Measurements from ENCODE around the gene SLC6A12. TPM values are rescaled to one million over a fixed set of nuclear protein-coding genes. Genes with fewer than 3 reads are reported as not detected.
A peak's percentile ranks its signal among the peaks of the same experiment; 100 is the strongest.
"Not testable (repeated sequence)": the region's sequence is repeated elsewhere in the genome, so short reads cannot be mapped to it uniquely, and the experiment has no call there.

The SLC6A12 gene
- total RNA-seq, 2 experiments from 2014 or later: not detected

- DNase-seq (no peak), ATAC-seq (no peak)
- Mint-ChIP-seq H3K36me3 (ENCODE audit: low read depth) (no peaks in the 10 kb centered on the region), H3K4me1 (ENCODE audit: low read depth) (peaks cover 5% of the 10 kb centered on the region), H3K27me3 (ENCODE audit: low read depth) (peaks cover 3% of the 10 kb centered on the region), H3K27ac (no peak overlapping the region), H3K9me3 (ENCODE audit: insufficient read depth) (no peaks in the 10 kb centered on the region), H3K4me3 (no peak overlapping the region)
- ChIA-PET CTCF (interaction anchor here (1.0 to 1.7 kb wide), 2 partner anchors 20 to 42 kb away, joined by 3 to 10 read pairs; no protein-coding TSS in a partner anchor), POLR2A (no interaction called here)
Measured at GRCh38 chr12:220946-221550, 7.1 kb upstream of the SLC6A12 start.

GRCh38 chr12:220491-220890 lies 6.5 kb upstream of the SLC6A12 start:
- ChIA-PET CTCF (interaction anchor here (0.9 to 1.7 kb wide), 18 partner anchors 9 to 222 kb away, joined by 3 to 10 read pairs (median 3); no protein-coding TSS in a partner anchor), POLR2A (interaction anchor here (1.2 kb wide), 1 partner anchor 17 kb away, joined by 4 read pairs; no protein-coding TSS in a partner anchor)
- Mint-ChIP-seq H3K4me3 (no peak overlapping the region), H3K27me3 (ENCODE audit: low read depth) (peaks cover 3% of the 10 kb centered on the region), H3K36me3 (ENCODE audit: low read depth) (no peaks in the 10 kb centered on the region), H3K27ac (no peak overlapping the region), H3K9me3 (ENCODE audit: insufficient read depth) (no peaks in the 10 kb centered on the region), H3K4me1 (ENCODE audit: low read depth) (peaks cover 5% of the 10 kb centered on the region)
- DNase-seq: no peak
- ATAC-seq: no peak

- H3K4me1 Mint-ChIP-seq (ENCODE audit: low read depth): peaks cover 5% of the 10 kb centered on the region
- CTCF ChIA-PET: interaction anchor here (0.7 to 1.7 kb wide), 22 partner anchors 9 to 223 kb away, joined by 3 to 10 read pairs (median 3); no protein-coding TSS in a partner anchor
- POLR2A ChIA-PET: interaction anchor here (1.2 kb wide), 1 partner anchor 18 kb away, joined by 4 read pairs; no protein-coding TSS in a partner anchor
- ATAC-seq (peak; percentile 96), DNase-seq (peak; percentile 89)
- H3K4me3 Mint-ChIP-seq: no peak overlapping the region
- peaks cover 3% of the 10 kb centered on the region for H3K27me3 Mint-ChIP-seq (ENCODE audit: low read depth)
- no peaks in the 10 kb centered on the region for H3K36me3 Mint-ChIP-seq (ENCODE audit: low read depth)
- H3K9me3 Mint-ChIP-seq (ENCODE audit: insufficient read depth): no peaks in the 10 kb centered on the region
- H3K27ac Mint-ChIP-seq: no peak overlapping the region
Measured at GRCh38 chr12:219891-220352, 6.0 kb upstream of the SLC6A12 start.

GRCh38 chr12:218728-219590 lies 5.0 kb upstream of the SLC6A12 start:
- Mint-ChIP-seq H3K27me3 (ENCODE audit: low read depth) (peaks cover 5% of the 10 kb centered on the region), H3K9me3 (ENCODE audit: insufficient read depth) (no peaks in the 10 kb centered on the region), H3K36me3 (ENCODE audit: low read depth) (no peaks in the 10 kb centered on the region), H3K4me1 (ENCODE audit: low read depth) (peaks cover 5% of the 10 kb centered on the region), H3K4me3 (no peak overlapping the region), H3K27ac (no peak overlapping the region)
- no peak for ATAC-seq
- ChIA-PET CTCF (interaction anchor here (0.7 to 1.7 kb wide), 18 partner anchors 8 to 224 kb away, joined by 3 to 10 read pairs (median 3); no protein-coding TSS in a partner anchor), POLR2A (interaction anchor here (1.2 kb wide), 1 partner anchor 19 kb away, joined by 4 read pairs; no protein-coding TSS in a partner anchor)
- DNase-seq: no peak

- ChIA-PET POLR2A (no interaction called here), CTCF (no interaction called here)
- H3K9me3 Mint-ChIP-seq (ENCODE audit: insufficient read depth): no peaks in the 10 kb centered on the region
- H3K27me3 Mint-ChIP-seq (ENCODE audit: low read depth): peaks cover 7% of the 10 kb centered on the region
- no peak overlapping the region for H3K27ac Mint-ChIP-seq
- no peak overlapping the region for H3K4me3 Mint-ChIP-seq
- no peaks in the 10 kb centered on the region for H3K36me3 Mint-ChIP-seq (ENCODE audit: low read depth)
- ATAC-seq: no peak
- DNase-seq: no peak
- H3K4me1 Mint-ChIP-seq (ENCODE audit: low read depth): peaks cover 5% of the 10 kb centered on the region
Measured at GRCh38 chr12:218221-218620, 4.3 kb upstream of the SLC6A12 start.

- H3K27ac Mint-ChIP-seq; CTCF ChIA-PET; H3K9me3 Mint-ChIP-seq (ENCODE audit: insufficient read depth); H3K4me1 Mint-ChIP-seq (ENCODE audit: low read depth); H3K4me3 Mint-ChIP-seq; DNase-seq; H3K36me3 Mint-ChIP-seq (ENCODE audit: low read depth); POLR2A ChIA-PET; ATAC-seq: not testable (repeated sequence)
- peaks cover 12% of the 10 kb centered on the region for H3K27me3 Mint-ChIP-seq (ENCODE audit: low read depth)
Measured at GRCh38 chr12:217029-217428, 3.1 kb upstream of the SLC6A12 start.

- H3K27me3 Mint-ChIP-seq (ENCODE audit: low read depth): peaks cover 12% of the 10 kb centered on the region
- no peaks in the 10 kb centered on the region for H3K9me3 Mint-ChIP-seq (ENCODE audit: insufficient read depth)
- DNase-seq (no peak), ATAC-seq (no peak)
- ChIA-PET POLR2A (no interaction called here), CTCF (interaction anchor here (1.6 kb wide), 1 partner anchor 26 kb away, joined by 6 read pairs; no protein-coding TSS in a partner anchor)
- H3K4me3 Mint-ChIP-seq: no peak overlapping the region
- H3K27ac Mint-ChIP-seq: no peak overlapping the region
- no peaks in the 10 kb centered on the region for H3K36me3 Mint-ChIP-seq (ENCODE audit: low read depth)
- H3K4me1 Mint-ChIP-seq (ENCODE audit: low read depth): peaks cover 5% of the 10 kb centered on the region
Measured at GRCh38 chr12:215116-215515, 1.2 kb upstream of the SLC6A12 start.

GRCh38 chr12:213527-213932 lies 427 bp downstream of the SLC6A12 start:
- no peak overlapping the region for H3K4me3 Mint-ChIP-seq
- H3K9me3 Mint-ChIP-seq (ENCODE audit: insufficient read depth): no peaks in the 10 kb centered on the region
- H3K27me3 Mint-ChIP-seq (ENCODE audit: low read depth): peaks cover 12% of the 10 kb centered on the region

GRCh38 chr12:212715-213526 lies 1.0 kb downstream of the SLC6A12 start:
- POLR2A ChIA-PET: no interaction called here
- Mint-ChIP-seq H3K27ac (no peak overlapping the region), H3K4me3 (no peak overlapping the region), H3K36me3 (ENCODE audit: low read depth) (no peaks in the 10 kb centered on the region), H3K27me3 (ENCODE audit: low read depth) (peaks cover 12% of the 10 kb centered on the region), H3K9me3 (ENCODE audit: insufficient read depth) (no peaks in the 10 kb centered on the region), H3K4me1 (ENCODE audit: low read depth) (no peaks in the 10 kb centered on the region)
- CTCF ChIA-PET: interaction anchor here (1.0 kb wide), 1 partner anchor 9 kb away, joined by 3 read pairs; no protein-coding TSS in a partner anchor
- DNase-seq (no peak), ATAC-seq (no peak)

More at GRCh38 chr12:213527-213932, 427 bp downstream of the SLC6A12 start:
- Mint-ChIP-seq H3K36me3 (ENCODE audit: low read depth) (no peaks in the 10 kb centered on the region), H3K27ac (no peak overlapping the region), H3K4me1 (ENCODE audit: low read depth) (no peaks in the 10 kb centered on the region)
- ChIA-PET CTCF (interaction anchor here (1.0 kb wide), 1 partner anchor 8 kb away, joined by 3 read pairs; no protein-coding TSS in a partner anchor), POLR2A (no interaction called here)
- DNase-seq (no peak), ATAC-seq (no peak)

- Mint-ChIP-seq H3K9me3 (ENCODE audit: insufficient read depth) (no peaks in the 10 kb centered on the region), H3K27ac (no peak overlapping the region), H3K36me3 (ENCODE audit: low read depth) (no peaks in the 10 kb centered on the region), H3K4me3 (no peak overlapping the region), H3K4me1 (ENCODE audit: low read depth) (no peaks in the 10 kb centered on the region), H3K27me3 (ENCODE audit: low read depth) (peaks cover 12% of the 10 kb centered on the region)
- ATAC-seq (no peak), DNase-seq (no peak)
- CTCF ChIA-PET: interaction anchor here (1.0 to 2.4 kb wide), 2 partner anchors 8 to 10 kb away, joined by 3 to 6 read pairs; no protein-coding TSS in a partner anchor
- POLR2A ChIA-PET: no interaction called here
Measured at GRCh38 chr12:212415-212714, 1.6 kb downstream of the SLC6A12 start.

GRCh38 chr12:211639-212414 lies 2.1 kb downstream of the SLC6A12 start:
- Mint-ChIP-seq H3K4me3 (no peak overlapping the region), H3K27ac (no peak overlapping the region), H3K4me1 (ENCODE audit: low read depth) (no peaks in the 10 kb centered on the region), H3K36me3 (ENCODE audit: low read depth) (no peaks in the 10 kb centered on the region), H3K9me3 (ENCODE audit: insufficient read depth) (no peaks in the 10 kb centered on the region), H3K27me3 (ENCODE audit: low read depth) (peaks cover 9% of the 10 kb centered on the region)
- DNase-seq (no peak), ATAC-seq (no peak)
- CTCF ChIA-PET: interaction anchor here (0.7 to 2.4 kb wide), 2 partner anchors 8 to 50 kb away, joined by 3 to 6 read pairs; no protein-coding TSS in a partner anchor
- POLR2A ChIA-PET: no interaction called here

Data from activated CD8-positive, alpha-beta T cell treated with anti-CD3 and anti-CD28 coated beads, Interleukin-2, amount 10 ng/mL, durations not matched to agents 7 days and 5 days (primary cell).